SU-DHL-6 (cell line): ENCODE results near the gene HUNK.

ENCODE experiments used
- H2AFZ ChIP-seq: fragments of 200-600 bp; sonication (generic); 2 replicates; pipeline ENCODE4 v1.6.1; 2014; ENCODE audit warnings: low read depth, mild to moderate bottlenecking, moderate library complexity, mixed read lengths, antibody characterized with exemption, low read length; ENCODE audit not compliant: severe bottlenecking
- H3F3A ChIP-seq: fragments of 200-600 bp; shearing (Covaris generic); 2 replicates; pipeline ENCODE4 v1.6.0; 2016; ENCODE audit warnings: antibody characterized with exemption, mild to moderate bottlenecking; ENCODE audit not compliant: insufficient read depth
- H3K27ac ChIP-seq: fragments of 200-600 bp; sonication (generic); 2 replicates; pipeline ENCODE4 v1.5.1; 2016; ENCODE audit warnings: low read depth, mild to moderate bottlenecking, low read length, moderate library complexity, mixed read lengths
- H3K27me3 ChIP-seq: fragments of 200-600 bp; sonication (generic), shearing (Covaris generic); 2 replicates; pipeline ENCODE4 v1.6.0; 2014; ENCODE audit warnings: mild to moderate bottlenecking, low read length
- H3K36me3 ChIP-seq: fragments of 200-600 bp; sonication (generic); 2 replicates; pipeline ENCODE4 v1.6.1; 2014; ENCODE audit warnings: mild to moderate bottlenecking, low read length, mixed read lengths
- H3K4me2 ChIP-seq: fragments of 300-600, 200-600 bp; shearing (Covaris generic), sonication (generic); 2 replicates; pipeline ENCODE4 v1.6.0; 2014; ENCODE audit warnings: low read length, low read depth, mild to moderate bottlenecking; ENCODE audit not compliant: poor library complexity, severe bottlenecking
- H3K4me3 ChIP-seq: fragments of 200-600 bp; sonication (generic); 2 replicates; pipeline ENCODE4 v1.5.1; 2014; ENCODE audit warnings: antibody characterized with exemption, low read length, mild to moderate bottlenecking, mixed read lengths; ENCODE audit not compliant: insufficient read depth, poor library complexity, severe bottlenecking
- H3K79me2 ChIP-seq: fragments of 200-600 bp; sonication (generic); 2 replicates; pipeline ENCODE4 v1.6.1; 2014; ENCODE audit warnings: mild to moderate bottlenecking, low read length, moderate library complexity; ENCODE audit not compliant: insufficient read depth
- H3K9ac ChIP-seq: fragments of 200-600 bp; sonication (generic); 2 replicates; pipeline ENCODE4 v1.7.0; 2014; ENCODE audit warnings: mild to moderate bottlenecking, low read length
- H3K9me2 ChIP-seq: fragments of 200-600 bp; sonication (generic); replicated peaks from 2 replicates; pipeline ENCODE4 v1.6.1; 2014; ENCODE audit warnings: low read length; ENCODE audit not compliant: insufficient read depth
- H3K9me3 ChIP-seq: fragments of 200-600 bp; sonication (generic); 2 replicates; pipeline ENCODE4 v1.6.1; 2014; ENCODE audit warnings: low read length, mixed read lengths; ENCODE audit not compliant: insufficient read depth
- H4K20me1 ChIP-seq: fragments of 200-600 bp; sonication (generic); 2 replicates; pipeline ENCODE4 v1.6.1; 2014; ENCODE audit warnings: low read depth, mild to moderate bottlenecking, antibody characterized with exemption, low read length, moderate library complexity, mixed read lengths
- CTCF ChIP-seq: fragments of 200-600 bp; sonication (generic); IDR thresholded peaks from one replicate; pipeline ENCODE4 v1.5.1; 2017; ENCODE audit warnings: antibody characterized with exemption, mild to moderate bottlenecking, low read length, moderate library complexity; ENCODE audit not compliant: insufficient read depth, poor library complexity, severe bottlenecking
- EZH2phosphoT487 ChIP-seq: fragments of 200-600 bp; sonication (generic), shearing (Covaris generic); conservative IDR thresholded peaks from 2 replicates; pipeline ENCODE4 v1.6.1; 2018; ENCODE audit warnings: mild to moderate bottlenecking, antibody characterized with exemption, low read length, moderate library complexity, mixed read lengths

The HUNK gene

GRCh38 chr21:31837041-31837440 lies 35.8 kb upstream of the HUNK start:
- Histone ChIP-seq H3K27ac (no peak overlapping the region), H3K9me2 (no peaks in the 10 kb centered on the region), H4K20me1 (no peaks in the 10 kb centered on the region), H3K79me2 (no peaks in the 10 kb centered on the region), H3K9me3 (no peaks in the 10 kb centered on the region), H3K4me3 (no peak overlapping the region), H3F3A (no peaks in the 10 kb centered on the region), H3K4me2 (no peak overlapping the region), H3K9ac (no peak overlapping the region), H2AFZ (no peak overlapping the region), H3K27me3 (no peaks in the 10 kb centered on the region; the same call in 1 of the 2 replicates), H3K36me3 (no peaks in the 10 kb centered on the region)
- no peak for TF ChIP-seq CTCF
- TF ChIP-seq EZH2phosphoT487 = no peak

GRCh38 chr21:31837618-31838390 lies 35.0 kb upstream of the HUNK start:
- Histone ChIP-seq H4K20me1 (no peaks in the 10 kb centered on the region), H3K27ac (no peak overlapping the region), H3K4me3 (no peak overlapping the region), H3F3A (no peaks in the 10 kb centered on the region), H3K9ac (no peak overlapping the region), H2AFZ (no peak overlapping the region), H3K4me2 (no peak overlapping the region), H3K79me2 (no peaks in the 10 kb centered on the region), H3K36me3 (no peaks in the 10 kb centered on the region), H3K9me2 (no peaks in the 10 kb centered on the region), H3K9me3 (no peaks in the 10 kb centered on the region), H3K27me3 (no peaks in the 10 kb centered on the region; the same call in 1 of the 2 replicates)
- no peak for TF ChIP-seq CTCF
- no peak for TF ChIP-seq EZH2phosphoT487

- Histone ChIP-seq H3K9me3 (no peaks in the 10 kb centered on the region), H3K9ac (no peak overlapping the region), H3K4me3 (no peak overlapping the region), H3K79me2 (no peaks in the 10 kb centered on the region), H2AFZ (no peak overlapping the region), H4K20me1 (no peaks in the 10 kb centered on the region), H3K4me2 (no peak overlapping the region), H3K36me3 (no peaks in the 10 kb centered on the region), H3K9me2 (no peaks in the 10 kb centered on the region), H3K27ac (no peak overlapping the region), H3F3A (no peaks in the 10 kb centered on the region), H3K27me3 (no peaks in the 10 kb centered on the region; the same call in 1 of the 2 replicates)
- TF ChIP-seq CTCF (no peak), EZH2phosphoT487 (no peak)
Observed at GRCh38 chr21:31838586-31839355, 34.0 kb upstream of the HUNK start.
